Gastrocnemius medialis (tissue), 4 donors: ENCODE data around the gene SART3.

Experiments
- POLR2A ChIP-seq, 2 donors: fragments of 450-650 bp; IDR thresholded peaks; one replicate each; pipeline ENCODE4 v1.6.1; 2017; ENCODE audit warnings: antibody characterized with exemption in 2 of 2, mild to moderate bottlenecking in 2 of 2, moderate library complexity in 2 of 2
- TF ChIP-seq, protein P1 (sequence below), 5 experiments: fragments of 450-650 bp in 3 of 5; fragments of 200-600 bp in 2 of 5; sonication (generic) in 2 of 5; IDR thresholded peaks in 4 of 5; conservative IDR thresholded peaks in 1 of 5; 1 replicate in 4 of 5; 2 replicates in 1 of 5; pipeline ENCODE4 v1.5.1; 2016 to 2019; ENCODE audit warnings: antibody characterized with exemption in 5 of 5, mild to moderate bottlenecking in 3 of 5, moderate library complexity in 3 of 5

DNA sequence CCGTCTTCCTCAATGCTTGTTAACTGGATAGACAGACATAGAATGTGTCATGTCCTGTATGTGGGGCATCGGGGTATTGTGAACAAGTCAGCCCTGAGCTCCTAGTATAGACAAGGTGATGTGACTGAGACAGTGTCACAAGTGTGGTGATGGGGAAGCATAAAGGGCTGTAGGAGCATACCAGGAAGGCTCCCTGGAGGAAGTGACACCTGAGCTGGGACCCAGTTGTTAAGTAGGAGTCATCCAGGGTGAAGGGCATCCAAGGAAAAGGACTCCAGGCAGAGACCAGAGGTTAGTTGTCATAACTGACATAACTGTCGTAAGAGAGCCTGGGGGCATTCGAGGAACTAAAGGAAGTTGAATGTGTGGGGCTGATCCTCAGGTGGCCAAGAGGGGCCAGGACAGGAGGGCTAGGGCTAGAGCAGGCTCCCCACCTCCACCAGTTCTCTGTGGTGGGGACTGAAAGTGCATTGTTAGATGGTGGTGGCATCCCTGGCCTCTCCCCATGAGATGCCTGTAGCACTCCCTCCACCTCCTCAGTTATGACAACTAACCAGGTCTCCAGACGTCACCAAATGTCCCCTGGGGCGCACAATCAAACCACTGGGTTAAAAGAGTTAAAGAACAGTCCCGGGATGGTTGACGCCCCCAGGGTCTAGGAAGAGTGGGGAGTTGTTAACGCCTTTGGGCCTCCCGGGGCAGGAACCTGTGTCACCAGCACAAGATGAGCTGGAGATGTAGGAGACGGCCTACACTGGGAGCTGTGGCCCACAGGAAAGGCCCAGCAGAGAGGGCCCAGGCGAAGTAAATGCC lies 43.5 kb downstream of the SART3 start:
- no peak for TF ChIP-seq POLR2A (IDR thresholded peaks at IDR 0.05)
- TF ChIP-seq, protein P1, sequence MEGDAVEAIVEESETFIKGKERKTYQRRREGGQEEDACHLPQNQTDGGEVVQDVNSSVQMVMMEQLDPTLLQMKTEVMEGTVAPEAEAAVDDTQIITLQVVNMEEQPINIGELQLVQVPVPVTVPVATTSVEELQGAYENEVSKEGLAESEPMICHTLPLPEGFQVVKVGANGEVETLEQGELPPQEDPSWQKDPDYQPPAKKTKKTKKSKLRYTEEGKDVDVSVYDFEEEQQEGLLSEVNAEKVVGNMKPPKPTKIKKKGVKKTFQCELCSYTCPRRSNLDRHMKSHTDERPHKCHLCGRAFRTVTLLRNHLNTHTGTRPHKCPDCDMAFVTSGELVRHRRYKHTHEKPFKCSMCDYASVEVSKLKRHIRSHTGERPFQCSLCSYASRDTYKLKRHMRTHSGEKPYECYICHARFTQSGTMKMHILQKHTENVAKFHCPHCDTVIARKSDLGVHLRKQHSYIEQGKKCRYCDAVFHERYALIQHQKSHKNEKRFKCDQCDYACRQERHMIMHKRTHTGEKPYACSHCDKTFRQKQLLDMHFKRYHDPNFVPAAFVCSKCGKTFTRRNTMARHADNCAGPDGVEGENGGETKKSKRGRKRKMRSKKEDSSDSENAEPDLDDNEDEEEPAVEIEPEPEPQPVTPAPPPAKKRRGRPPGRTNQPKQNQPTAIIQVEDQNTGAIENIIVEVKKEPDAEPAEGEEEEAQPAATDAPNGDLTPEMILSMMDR (IDR thresholded peaks at IDR 0.05 in 4 of 5, conservative IDR thresholded peaks at IDR 0.05 in 1 of 5): no peak
